Choroid plexus epithelial cell (primary cell): Measurements from ENCODE around the gene XCR1.
"Not testable (repeated sequence)": the region's sequence is repeated elsewhere in the genome, so short reads cannot be mapped to it uniquely, and the experiment has no call there.

Experiments used
- DNase-seq: peaks from one replicate; pipeline ENCODE4 v3.0.0-alpha.2; 2010; ENCODE audit warnings: low read depth
- H3K4me3 ChIP-seq: 2 replicates; pipeline ENCODE4 v1.5.1; 2011; ENCODE audit warnings: low read depth, mild to moderate bottlenecking, control low read depth, low read length, moderate library complexity
- TF ChIP-seq, protein P1 (sequence below): conservative IDR thresholded peaks from 2 replicates; pipeline ENCODE4 v1.5.1; 2011; ENCODE audit warnings: low read depth, mild to moderate bottlenecking, control low read depth, inconsistent platforms, low read length, moderate library complexity

The XCR1 gene

GRCh38 chr3:46059432-46059831, 32.1 kb upstream of the XCR1 start:
- no peak overlapping the region for H3K4me3 ChIP-seq
- TF ChIP-seq, protein P1, sequence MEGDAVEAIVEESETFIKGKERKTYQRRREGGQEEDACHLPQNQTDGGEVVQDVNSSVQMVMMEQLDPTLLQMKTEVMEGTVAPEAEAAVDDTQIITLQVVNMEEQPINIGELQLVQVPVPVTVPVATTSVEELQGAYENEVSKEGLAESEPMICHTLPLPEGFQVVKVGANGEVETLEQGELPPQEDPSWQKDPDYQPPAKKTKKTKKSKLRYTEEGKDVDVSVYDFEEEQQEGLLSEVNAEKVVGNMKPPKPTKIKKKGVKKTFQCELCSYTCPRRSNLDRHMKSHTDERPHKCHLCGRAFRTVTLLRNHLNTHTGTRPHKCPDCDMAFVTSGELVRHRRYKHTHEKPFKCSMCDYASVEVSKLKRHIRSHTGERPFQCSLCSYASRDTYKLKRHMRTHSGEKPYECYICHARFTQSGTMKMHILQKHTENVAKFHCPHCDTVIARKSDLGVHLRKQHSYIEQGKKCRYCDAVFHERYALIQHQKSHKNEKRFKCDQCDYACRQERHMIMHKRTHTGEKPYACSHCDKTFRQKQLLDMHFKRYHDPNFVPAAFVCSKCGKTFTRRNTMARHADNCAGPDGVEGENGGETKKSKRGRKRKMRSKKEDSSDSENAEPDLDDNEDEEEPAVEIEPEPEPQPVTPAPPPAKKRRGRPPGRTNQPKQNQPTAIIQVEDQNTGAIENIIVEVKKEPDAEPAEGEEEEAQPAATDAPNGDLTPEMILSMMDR: no peak
- no peak for DNase-seq

DNA sequence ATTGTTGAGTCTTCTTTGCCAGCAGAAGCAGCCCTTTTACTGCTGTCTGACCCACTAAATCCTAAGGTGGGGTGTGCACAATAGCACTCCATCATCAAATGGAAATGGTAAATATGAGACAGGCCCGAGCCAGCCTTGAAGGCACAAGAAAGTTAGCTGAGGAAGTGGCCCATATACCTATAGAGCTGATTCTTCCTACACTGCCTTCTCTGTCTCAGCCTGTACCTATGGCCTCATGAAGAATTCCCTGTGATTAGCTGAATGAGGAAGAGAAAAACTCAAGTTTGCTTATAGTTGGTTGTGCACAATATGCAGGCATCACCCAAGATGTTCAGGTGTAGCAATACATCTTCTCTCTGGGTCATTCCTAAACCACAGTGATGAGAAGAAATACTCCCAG, 31.7 kb upstream of the XCR1 start:
- TF ChIP-seq, protein P1: no peak
- no peak overlapping the region for H3K4me3 ChIP-seq
- no peak for DNase-seq

DNA sequence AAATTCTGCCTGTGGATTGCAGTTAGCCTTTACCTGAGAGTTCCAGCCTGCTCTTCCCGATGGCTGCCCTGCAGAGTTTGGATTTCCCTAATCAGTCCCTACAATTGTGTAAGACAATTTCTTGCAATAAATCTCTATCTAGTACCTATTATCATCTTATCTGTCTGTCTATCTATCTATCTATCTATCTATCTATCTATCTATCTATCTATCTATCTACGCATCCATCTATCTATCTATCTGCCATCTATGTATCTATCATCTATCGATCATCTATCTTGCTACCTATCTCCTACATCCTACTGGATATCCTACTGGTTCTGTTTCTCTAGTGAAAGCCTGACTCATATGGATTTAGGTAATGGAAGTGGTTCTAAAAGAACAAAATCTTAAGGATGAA, 30.4 kb upstream of the XCR1 start:
- H3K4me3 ChIP-seq: no peak overlapping the region
- DNase-seq: no peak
- TF ChIP-seq, protein P1: no peak

DNA sequence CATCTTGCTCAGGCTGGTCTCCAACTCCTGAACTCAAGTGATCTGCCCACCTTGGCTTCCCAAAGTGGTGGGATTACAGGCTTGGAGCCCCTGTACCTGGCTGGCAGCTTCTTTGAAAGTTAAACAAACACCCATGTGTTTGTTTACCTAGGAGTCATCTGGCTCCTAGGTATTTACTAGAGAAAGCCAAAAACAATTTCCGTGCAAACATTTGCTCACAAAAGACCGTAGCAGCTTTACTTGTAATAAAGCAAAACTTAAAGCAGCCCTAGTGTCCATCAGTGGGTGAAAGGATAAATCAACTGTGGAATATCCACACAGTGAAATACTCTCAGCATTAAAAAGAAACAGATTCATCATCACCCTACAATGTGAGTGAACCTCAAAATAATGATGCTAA, 29.4 kb upstream of the XCR1 start:
- no peak for DNase-seq
- no peak overlapping the region for H3K4me3 ChIP-seq
- TF ChIP-seq, protein P1: no peak

DNA sequence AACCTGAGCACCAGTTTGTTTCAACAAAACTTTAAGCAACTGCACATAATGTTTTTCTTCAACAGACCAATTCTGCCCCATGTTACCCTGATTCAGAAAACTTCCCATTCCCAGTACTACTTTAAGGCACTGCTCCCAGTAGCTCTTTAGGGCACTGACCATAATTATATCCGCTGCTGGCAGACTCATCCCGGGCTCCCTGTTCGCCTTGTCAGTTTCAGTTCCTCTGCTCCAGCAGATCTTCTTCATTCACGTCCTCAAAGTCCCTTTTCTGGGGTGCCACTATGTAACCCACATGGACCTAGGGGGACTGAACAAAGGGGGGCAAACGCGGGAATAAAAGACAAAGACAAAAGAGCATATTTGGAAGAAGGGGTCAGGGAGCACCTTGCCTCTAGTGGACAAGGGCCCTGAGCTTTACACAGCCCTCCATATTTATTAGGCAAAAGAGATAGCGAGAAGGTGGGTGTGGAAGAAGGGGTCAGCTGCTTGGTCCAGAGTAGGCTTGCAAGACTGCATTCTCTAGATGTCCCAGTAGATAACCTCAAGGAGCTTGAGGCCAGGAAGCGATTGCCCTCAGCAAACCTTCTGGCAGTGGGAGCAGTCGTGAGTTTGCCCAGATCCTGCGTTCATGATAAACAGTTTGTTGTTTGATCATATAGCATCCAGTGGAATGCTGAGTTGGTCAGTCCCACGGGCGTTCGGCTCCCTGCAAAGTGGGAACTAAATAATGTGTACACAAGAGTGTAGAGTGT, 26.7 kb upstream of the XCR1 start:
- not testable (repeated sequence) for DNase-seq, H3K4me3 ChIP-seq

- DNase-seq, H3K4me3 ChIP-seq: not testable (repeated sequence)
Observed at GRCh38 chr3:46053265-46053664, 26.0 kb upstream of the XCR1 start.

DNA sequence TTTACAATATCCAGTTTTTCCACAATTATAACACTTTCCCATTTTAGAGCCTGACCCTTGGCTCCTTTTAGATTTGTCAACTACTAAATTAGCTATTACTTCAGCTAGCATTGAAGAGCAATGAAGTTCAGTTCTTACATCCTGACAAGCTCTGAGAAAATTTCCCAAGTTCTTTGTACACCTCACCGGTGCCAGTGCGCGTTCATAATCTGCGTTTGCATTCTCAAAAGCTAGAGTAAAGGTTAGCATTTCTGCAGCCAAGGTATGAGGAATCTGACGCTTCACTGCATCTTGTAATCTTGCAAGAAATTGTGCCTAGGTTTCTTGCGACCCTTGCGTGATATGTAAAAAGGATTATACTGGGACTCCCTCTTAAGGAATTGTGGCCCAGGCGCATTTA, 25.2 kb upstream of the XCR1 start:
- TF ChIP-seq, protein P1: no peak
- DNase-seq: no peak
- no peak overlapping the region for H3K4me3 ChIP-seq

GRCh38 chr3:46049093-46049492, 21.8 kb upstream of the XCR1 start:
- TF ChIP-seq, protein P1: no peak
- no peak for DNase-seq
- H3K4me3 ChIP-seq: no peak overlapping the region

- not testable (repeated sequence) for H3K4me3 ChIP-seq
- peak; percentile 18 for DNase-seq
Observed at GRCh38 chr3:46046231-46046630, 18.9 kb upstream of the XCR1 start.
